Measurements from ENCODE around the gene PDE7B.

The PDE7B gene

GRCh38 chr6:136171231-136171630 lies 319.7 kb downstream of the PDE7B start:
- TF ChIP-seq ZFX (IDR thresholded peaks at IDR 0.05) (no peak), CTCF (conservative IDR thresholded peaks at IDR 0.05) (no peak)
- H3K27ac ChIP-seq: no peak overlapping the region

GRCh38 chr6:136173519-136174507 lies 322.3 kb downstream of the PDE7B start:
- no peak overlapping the region for H3K27ac ChIP-seq
- TF ChIP-seq CTCF (conservative IDR thresholded peaks at IDR 0.05) (no peak), ZFX (IDR thresholded peaks at IDR 0.05) (no peak)

- TF ChIP-seq CTCF (conservative IDR thresholded peaks at IDR 0.05): no peak
- no peak for TF ChIP-seq ZFX (IDR thresholded peaks at IDR 0.05)
- H3K27ac ChIP-seq: no peak overlapping the region
Observed at GRCh38 chr6:136174510-136174909, 323.0 kb downstream of the PDE7B start.

- TF ChIP-seq CTCF (conservative IDR thresholded peaks at IDR 0.05) (no peak), ZFX (IDR thresholded peaks at IDR 0.05) (no peak)
Observed at GRCh38 chr6:136175873-136176272, 324.4 kb downstream of the PDE7B start.

GRCh38 chr6:136178749-136179148 lies 327.2 kb downstream of the PDE7B start:
- TF ChIP-seq ZFX (IDR thresholded peaks at IDR 0.05): no peak
- no peak for TF ChIP-seq CTCF (conservative IDR thresholded peaks at IDR 0.05)
- H3K27ac ChIP-seq: no peak overlapping the region

More at GRCh38 chr6:136175873-136176272, 324.4 kb downstream of the PDE7B start:
- H3K27ac ChIP-seq: no peak overlapping the region

- TF ChIP-seq CTCF (conservative IDR thresholded peaks at IDR 0.05) (no peak), ZFX (IDR thresholded peaks at IDR 0.05) (no peak)
- no peak overlapping the region for H3K27ac ChIP-seq
Observed at GRCh38 chr6:136180704-136181511, 329.4 kb downstream of the PDE7B start.

- TF ChIP-seq ZFX (IDR thresholded peaks at IDR 0.05) (no peak), CTCF (conservative IDR thresholded peaks at IDR 0.05) (no peak)
- no peak overlapping the region for H3K27ac ChIP-seq
Observed at GRCh38 chr6:136181512-136181833, 330.0 kb downstream of the PDE7B start.

Measured in C4-2B (cell line).